ENCODE results near the gene SIL1. TPM values are rescaled to one million over a fixed set of nuclear protein-coding genes. Genes with fewer than 3 reads are reported as not detected.

The SIL1 gene
- total and polyA plus RNA-seq, 2 of the 13 experiments (the other 11 are each of a cell fraction or from before 2014, with no cell fraction given): 26.0 to 30.0 TPM

GRCh38 chr5:139197710-139198669 is at the start of gene SIL1 (continued):
- TF ChIP-seq GMEB1 (CRISPR knock-in tag; IDR thresholded peaks at IDR 0.05; ENCODE audit: borderline replicate concordance) (peak; percentile 84), IRF2 (CRISPR knock-in tag; IDR thresholded peaks at IDR 0.05) (peak; percentile 59; the same call in 1 of the 2 replicates), ZSCAN31 (CRISPR knock-in tag; IDR thresholded peaks at IDR 0.05; ENCODE audit: low read depth) (0 out of 2 replicates have a peak, but pooled peaks have one; percentile 26), DNMT3B (CRISPR knock-in tag; conservative IDR thresholded peaks at IDR 0.05) (peak; percentile 74; the same call in 1 of the 2 replicates), SRF (IDR thresholded peaks at IDR 0.05; ENCODE audit: low read depth, low read length) (no peak), ZNF232 (CRISPR knock-in tag; IDR thresholded peaks at IDR 0.05; ENCODE audit: borderline replicate concordance) (peak; percentile 70; the same call in 1 of the 2 replicates), JARID2 (CRISPR knock-in tag; IDR thresholded peaks at IDR 0.05; ENCODE audit: insufficient replicate concordance) (no peak), ONECUT2 (CRISPR knock-in tag; IDR thresholded peaks at IDR 0.05) (no peak), ZSCAN29 (CRISPR knock-in tag; conservative IDR thresholded peaks at IDR 0.05) (0 out of 2 replicates have a peak, but pooled peaks have one; percentile 17), ZFP90 (CRISPR knock-in tag; IDR thresholded peaks at IDR 0.05; ENCODE audit: borderline replicate concordance) (peak; percentile 59; the same call in 1 of the 2 replicates), ZNF782 (CRISPR knock-in tag; IDR thresholded peaks at IDR 0.05; ENCODE audit: borderline replicate concordance) (0 out of 2 replicates have a peak, but pooled peaks have one; percentile 21), ZNF34 (CRISPR knock-in tag; IDR thresholded peaks at IDR 0.05; ENCODE audit: borderline replicate concordance) (no peak), AGO2 (optimal IDR thresholded peaks at IDR 0.05; ENCODE audit: low read depth, low read length) (peak; percentile 23), ZNF773 (CRISPR knock-in tag; IDR thresholded peaks at IDR 0.05; ENCODE audit: borderline replicate concordance) (peak; percentile 41; the same call in 1 of the 2 replicates), EED (CRISPR knock-in tag; IDR thresholded peaks at IDR 0.05) (no peak), ZNF879 (CRISPR knock-in tag; IDR thresholded peaks at IDR 0.05) (peak; percentile 63), ZFP41 (CRISPR knock-in tag; IDR thresholded peaks at IDR 0.05; ENCODE audit: borderline replicate concordance) (no peak), MBNL3 (CRISPR knock-in tag; conservative IDR thresholded peaks at IDR 0.05) (no peak), TBX3 (IDR thresholded peaks at IDR 0.05; ENCODE audit: borderline replicate concordance) (no peak), ZNF703 (CRISPR knock-in tag; IDR thresholded peaks at IDR 0.05; ENCODE audit: borderline replicate concordance) (no peak)
- TF ChIP-seq, protein P1, sequence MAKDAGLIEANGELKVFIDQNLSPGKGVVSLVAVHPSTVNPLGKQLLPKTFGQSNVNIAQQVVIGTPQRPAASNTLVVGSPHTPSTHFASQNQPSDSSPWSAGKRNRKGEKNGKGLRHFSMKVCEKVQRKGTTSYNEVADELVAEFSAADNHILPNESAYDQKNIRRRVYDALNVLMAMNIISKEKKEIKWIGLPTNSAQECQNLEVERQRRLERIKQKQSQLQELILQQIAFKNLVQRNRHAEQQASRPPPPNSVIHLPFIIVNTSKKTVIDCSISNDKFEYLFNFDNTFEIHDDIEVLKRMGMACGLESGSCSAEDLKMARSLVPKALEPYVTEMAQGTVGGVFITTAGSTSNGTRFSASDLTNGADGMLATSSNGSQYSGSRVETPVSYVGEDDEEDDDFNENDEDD (CRISPR knock-in tag; IDR thresholded peaks at IDR 0.05; ENCODE audit: borderline replicate concordance): peak; percentile 73; the same call in 1 of the 2 replicates
- TF ChIP-seq, protein P2, sequence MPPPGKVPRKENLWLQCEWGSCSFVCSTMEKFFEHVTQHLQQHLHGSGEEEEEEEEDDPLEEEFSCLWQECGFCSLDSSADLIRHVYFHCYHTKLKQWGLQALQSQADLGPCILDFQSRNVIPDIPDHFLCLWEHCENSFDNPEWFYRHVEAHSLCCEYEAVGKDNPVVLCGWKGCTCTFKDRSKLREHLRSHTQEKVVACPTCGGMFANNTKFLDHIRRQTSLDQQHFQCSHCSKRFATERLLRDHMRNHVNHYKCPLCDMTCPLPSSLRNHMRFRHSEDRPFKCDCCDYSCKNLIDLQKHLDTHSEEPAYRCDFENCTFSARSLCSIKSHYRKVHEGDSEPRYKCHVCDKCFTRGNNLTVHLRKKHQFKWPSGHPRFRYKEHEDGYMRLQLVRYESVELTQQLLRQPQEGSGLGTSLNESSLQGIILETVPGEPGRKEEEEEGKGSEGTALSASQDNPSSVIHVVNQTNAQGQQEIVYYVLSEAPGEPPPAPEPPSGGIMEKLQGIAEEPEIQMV (CRISPR knock-in tag; IDR thresholded peaks at IDR 0.05; ENCODE audit: low read depth): no peak
- TF ChIP-seq, protein P3, sequence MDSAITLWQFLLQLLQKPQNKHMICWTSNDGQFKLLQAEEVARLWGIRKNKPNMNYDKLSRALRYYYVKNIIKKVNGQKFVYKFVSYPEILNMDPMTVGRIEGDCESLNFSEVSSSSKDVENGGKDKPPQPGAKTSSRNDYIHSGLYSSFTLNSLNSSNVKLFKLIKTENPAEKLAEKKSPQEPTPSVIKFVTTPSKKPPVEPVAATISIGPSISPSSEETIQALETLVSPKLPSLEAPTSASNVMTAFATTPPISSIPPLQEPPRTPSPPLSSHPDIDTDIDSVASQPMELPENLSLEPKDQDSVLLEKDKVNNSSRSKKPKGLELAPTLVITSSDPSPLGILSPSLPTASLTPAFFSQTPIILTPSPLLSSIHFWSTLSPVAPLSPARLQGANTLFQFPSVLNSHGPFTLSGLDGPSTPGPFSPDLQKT (CRISPR knock-in tag; IDR thresholded peaks at IDR 0.05; ENCODE audit: borderline replicate concordance): no peak
